K562 (cell line): ENCODE measurements around the gene PPAT. TPM values are rescaled to one million over a fixed set of nuclear protein-coding genes. Genes with fewer than 3 reads are reported as not detected.
A peak's percentile ranks its signal among the peaks of the same experiment; 100 is the strongest.

Experiments used
- ATAC-seq: fragments of 200-7000 bp; cut with Tn5 transposase; 3 replicates; pipeline ENCODE4 v1.9.1; 2020; ENCODE audit warnings: moderate library complexity
- BruUV-seq: library from RNA; stranded (reverse); fragments of 400-500 nt; replicated peaks from 2 replicates; lab custom pipeline; 2021; lab: Mats Ljungman, UMichigan
- CTCF ChIA-PET: fragments of 300-600 bp; formaldehyde crosslinking; extraction: SDS; loops from one replicate; lab custom pipeline; 2021; ENCODE audit warnings: low intra/inter-chr PET ratio; lab: Yijun Ruan, JAX
- POLR2A ChIA-PET: fragments of 300-600, 350-650 bp; sonication (Branson Sonifier 250); formaldehyde crosslinking; extraction: SDS; loops from one replicate; lab custom pipeline; 2021; ENCODE audit warnings: antibody characterized with exemption, inconsistent platforms; lab: Yijun Ruan, JAX
- DNase-seq, 4 experiments: peaks; one replicate each; pipeline versions ENCODE4 v3.0.0 to v3.0.0-alpha.2; 2011 to 2018; ENCODE audit warnings: low spot score in 3 of 4, mixed read lengths in 3 of 4; ENCODE audit errors: extremely low read depth in 1 of 4
- FAIRE-seq: peaks from 2 replicates; lab custom pipeline; 2011; peaks lifted over from hg19 to GRCh38; lab: Jason Lieb, UNC
- H2AFZ ChIP-seq: 2 replicates; pipeline ENCODE4 v1.6.0; 2011; ENCODE audit warnings: low read depth, low read length, control low read depth, inconsistent platforms
- H3K27ac ChIP-seq: fragments of 200-600 bp; 3 replicates; pipeline ENCODE4 v1.8.0; 2011; ENCODE audit warnings: low read depth, mild to moderate bottlenecking, control low read depth, inconsistent platforms, low read length, moderate library complexity, mixed read lengths; ENCODE audit errors: extremely low read depth
- H3K27me3 ChIP-seq, 2 experiments: fragments of 300-600 bp in 1 of 2; 2 replicates in 1 of 2; 3 replicates in 1 of 2; pipeline versions ENCODE4 v1.6.0 to v1.8.0; 2011; ENCODE audit warnings: inconsistent platforms in 2 of 2, low read length in 2 of 2, mild to moderate bottlenecking in 1 of 2, mixed read lengths in 1 of 2, moderate library complexity in 1 of 2; ENCODE audit not compliant: control insufficient read depth in 2 of 2, insufficient read depth in 2 of 2
- H3K36me3 ChIP-seq: fragments of 300-600 bp; 3 replicates; pipeline ENCODE4 v1.8.0; 2011; ENCODE audit warnings: mild to moderate bottlenecking, low read length, inconsistent platforms; ENCODE audit not compliant: control insufficient read depth, insufficient read depth
- H3K4me1 ChIP-seq, 2 experiments: fragments of 200-600 bp in 1 of 2; replicated peaks in 1 of 2; 2 replicates in 1 of 2; 3 replicates in 1 of 2; pipeline versions ENCODE4 v1.5.1 to v1.8.0; 2011; ENCODE audit warnings: inconsistent platforms in 2 of 2, low read length in 2 of 2, mild to moderate bottlenecking in 1 of 2, mixed read lengths in 1 of 2, moderate library complexity in 1 of 2; ENCODE audit not compliant: control insufficient read depth in 2 of 2, insufficient read depth in 2 of 2
- H3K4me2 ChIP-seq: 2 replicates; pipeline ENCODE4 v1.6.1; 2011; ENCODE audit warnings: low read length, control low read depth, inconsistent platforms, mixed read lengths; ENCODE audit not compliant: insufficient read depth
- H3K4me3 ChIP-seq: fragments of 200-600 bp; sonication (generic), shearing (Covaris generic); 2 replicates; pipeline ENCODE4 v1.5.1; 2016; ENCODE audit warnings: control low read depth, inconsistent platforms
- H3K79me2 ChIP-seq: fragments of 200-600 bp; 3 replicates; pipeline ENCODE4 v1.8.0; 2011; ENCODE audit warnings: low read length, inconsistent platforms; ENCODE audit not compliant: control insufficient read depth, insufficient read depth
- H3K9ac ChIP-seq, 2 experiments: 2 replicates each; pipeline versions ENCODE4 v1.6.0 to v1.6.1; 2011; ENCODE audit warnings: low read depth in 2 of 2, low read length in 2 of 2, control low read depth in 1 of 2, inconsistent platforms in 1 of 2, mild to moderate bottlenecking in 1 of 2, mixed read lengths in 1 of 2; ENCODE audit not compliant: insufficient read depth in 1 of 2
- H3K9me1 ChIP-seq: one replicate; pipeline ENCODE4 v1.6.0; 2011; ENCODE audit warnings: inconsistent platforms, mild to moderate bottlenecking, low read length, moderate library complexity; ENCODE audit not compliant: control insufficient read depth, insufficient read depth
- H3K9me3 ChIP-seq: replicated peaks from 2 replicates; pipeline ENCODE4 v1.5.1; 2011; ENCODE audit warnings: low read depth, low read length, inconsistent platforms; ENCODE audit not compliant: control insufficient read depth, insufficient read depth
- H4K20me1 ChIP-seq: replicated peaks from 2 replicates; pipeline ENCODE4 v1.6.1; 2011; ENCODE audit warnings: low read length, inconsistent platforms, mixed read lengths; ENCODE audit not compliant: control insufficient read depth, insufficient read depth
- C11orf30 ChIP-seq: fragments of 450-650 bp; IDR thresholded peaks from 2 replicates; pipeline ENCODE4 v1.6.1; 2016; ENCODE audit warnings: low read depth, mild to moderate bottlenecking
- EP400 ChIP-seq: fragments of 450-650 bp; IDR thresholded peaks from 2 replicates; pipeline ENCODE4 v1.6.1; 2017; ENCODE audit warnings: antibody characterized with exemption, mild to moderate bottlenecking, moderate library complexity
- GABPA ChIP-seq: fragments of 200-800 bp; sonication (Bioruptor generic); conservative IDR thresholded peaks from 2 replicates; pipeline ENCODE4 v1.6.1; 2016; ENCODE audit warnings: low read depth, missing genetic modification characterization, missing compliant biosample characterization
- MAFF ChIP-seq: IDR thresholded peaks from 2 replicates; pipeline ENCODE4 v1.6.1; 2012; ENCODE audit warnings: low read length, improper control_type of control experiment
- MAFG ChIP-seq: fragments of 450-650 bp; conservative IDR thresholded peaks from 2 replicates; pipeline ENCODE4 v1.6.1; 2016; ENCODE audit warnings: missing genetic modification characterization, missing compliant biosample characterization
- POLR2B ChIP-seq: fragments of 450-650 bp; IDR thresholded peaks from 2 replicates; pipeline ENCODE4 v1.6.1; 2018; ENCODE audit warnings: low read depth; ENCODE audit not compliant: partially characterized antibody
- SMARCC2 ChIP-seq: fragments of 450-650 bp; IDR thresholded peaks from 2 replicates; pipeline ENCODE4 v1.6.1; 2017; ENCODE audit warnings: antibody characterized with exemption, moderate library complexity, mild to moderate bottlenecking, low read depth
- SRSF1 ChIP-seq: fragments of 200-400 bp; formaldehyde crosslinking; IDR thresholded peaks from 2 replicates; pipeline ENCODE4 v1.6.1; 2017; ENCODE audit warnings: mild to moderate bottlenecking, low read depth, low read length, moderate library complexity
- SRSF3 ChIP-seq: fragments of 200-400 bp; formaldehyde crosslinking; IDR thresholded peaks from 2 replicates; pipeline ENCODE4 v1.6.1; 2016; ENCODE audit warnings: mild to moderate bottlenecking, low read length, moderate library complexity; ENCODE audit not compliant: insufficient read depth
- ZBTB17 ChIP-seq: fragments of 450-650 bp; formaldehyde crosslinking; IDR thresholded peaks from 2 replicates; pipeline ENCODE4 v1.4.0; 2020; ENCODE audit warnings: mild to moderate bottlenecking
- ZFP36 ChIP-seq: fragments of 150-350 bp; IDR thresholded peaks from 2 replicates; pipeline ENCODE4 v1.6.1; 2018; ENCODE audit warnings: low read length, low read depth; ENCODE audit not compliant: partially characterized antibody
- ZNF316 ChIP-seq: fragments of 450-650 bp; IDR thresholded peaks from 2 replicates; pipeline ENCODE4 v1.6.1; 2016
- ZZZ3 ChIP-seq: fragments of 450-650 bp; IDR thresholded peaks from 2 replicates; pipeline ENCODE4 v1.6.1; 2016; ENCODE audit warnings: antibody characterized with exemption, mild to moderate bottlenecking, moderate library complexity
- WGBS: fragments of 100-300 bp; shearing (Covaris generic); methylation state at CpG from one replicate; pipeline ENCODE4 v1.1.6; 2016; ENCODE audit warnings: low coverage, mixed read lengths; ENCODE audit not compliant: insufficient coverage; ENCODE audit errors: missing lambda C conversion rate; 5-methylcytosine and 5-hydroxymethylcytosine counted together
- in situ Hi-C: fragments of 300-500 bp; cut with MboI; formaldehyde crosslinking; loops from 4 replicates; pipeline ENCODE4 v1.15.0; 2018; ENCODE audit warnings: inconsistent platforms, mixed read lengths
- intact Hi-C: fragments of 100-400 bp; cut with micrococcal nuclease; formaldehyde crosslinking; loops from 2 replicates; pipeline ENCODE4 v1.14.2; 2022
- polyA plus RNA-seq, 8 experiments: library from polyadenylated mRNA; depleted of rRNA in 4 of 8; stranded (reverse) in 5 of 8; unstranded in 3 of 8; fragments of >200 nt; fragmentation: Nextera tagmentation in 2 of 8; fragmentation: Illumina TruSeq in 1 of 8; extraction: Ambion mirVana in 2 of 8; extraction: Trizol in 1 of 8; gene quantifications; 2 replicates each; pipeline versions ENCODE4 v1.2.1 to v1.2.3, GENCODE V29; 2011 to 2014; ENCODE audit warnings: inconsistent platforms in 1 of 8, missing spikeins in 1 of 8
- total RNA-seq, 7 experiments: library from RNA; depleted of rRNA in 6 of 7; stranded (reverse); fragments of >200 nt in 6 of 7; fragmentation: Illumina TruSeq in 2 of 7; extraction: Trizol in 2 of 7; gene quantifications; 2 replicates each; pipeline versions ENCODE4 v1.2.1 to v1.2.3, GENCODE V29; 2011 to 2021; ENCODE audit warnings: low replicate concordance in 1 of 7

PPAT gene
- total and polyA plus RNA-seq, 9 of the 15 experiments (the other 6 are each of a cell fraction or from before 2014, with no cell fraction given) = 36.2 to 75.8 (median 55.5) TPM

- Histone ChIP-seq H3K4me1 (peaks cover 9 to 12% of the 10 kb centered on the region in 2 experiments; a peak in 3 of 5 replicates), H3K27me3 (no peaks in the 10 kb centered on the region), H3K79me2 (peaks cover 100% of the 10 kb centered on the region), H2AFZ (no peak overlapping the region), H3K9me1 (no peaks in the 10 kb centered on the region), H3K9ac (no peak overlapping the region), H4K20me1 (peaks cover 22% of the 10 kb centered on the region), H3K27ac (no peak overlapping the region), H3K4me3 (no peak overlapping the region), H3K36me3 (peaks cover 69% of the 10 kb centered on the region), H3K9me3 (no peaks in the 10 kb centered on the region), H3K4me2 (no peak overlapping the region)
- 46% methylated on average over 1 of the region's 1 CpG for WGBS
- ChIA-PET CTCF (no interaction called here), POLR2A (no interaction called here)
- DNase-seq (no peak), FAIRE-seq (no peak), ATAC-seq (no peak)
- BruUV-seq = no TSS peak
- TF ChIP-seq ZNF316 = peak; percentile 54; the same call in 1 of the 2 replicates
- TF ChIP-seq MAFG (tag) = 0 out of 2 replicates have a peak, but pooled peaks have one; percentile 6
- peak; percentile 40; the same call in 1 of the 2 replicates for TF ChIP-seq C11orf30
- peak; percentile 40 for TF ChIP-seq MAFF
- TF ChIP-seq SMARCC2 = no peak
- intact Hi-C loops = no loop called here
- in situ Hi-C loops = no loop called here
These were observed 5.6 kb upstream of the PPAT start for GRCh38 chr4:56440983-56441382.

GRCh38 chr4:56438766-56439165 is 3.4 kb upstream of the PPAT start:
- CTCF ChIA-PET = no interaction called here

More at GRCh38 chr4:56438766-56439165, 3.4 kb upstream of the PPAT start:
- H3K4me2 ChIP-seq = peak overlapping the region; percentile 65
- peaks cover 94% of the 10 kb centered on the region for H3K79me2 ChIP-seq
- H3K9ac ChIP-seq = peak overlapping the region in 1 of 2 experiments; percentile 59; a peak in 2 of 4 replicates
- FAIRE-seq (no peak), DNase-seq (no peak)
- intact Hi-C loops (loop anchor here (5.0 kb wide), 1 partner anchor 104 kb away; no protein-coding TSS in a partner anchor), in situ Hi-C loops (no loop called here)
- POLR2A ChIA-PET = interaction anchor here (0.7 to 2.0 kb wide), 7 partner anchors 20 to 92 kb away, joined by 3 to 7 read pairs (median 3); no protein-coding TSS in a partner anchor
- peaks cover 22% of the 10 kb centered on the region for H4K20me1 ChIP-seq
- TF ChIP-seq SRSF3 = no peak
- TF ChIP-seq EP400 = 0 out of 2 replicates have a peak, but pooled peaks have one; percentile 16
- TF ChIP-seq ZZZ3 = no peak
- no peak for TF ChIP-seq GABPA (tag)
- no peak for TF ChIP-seq ZFP36
- no peak for TF ChIP-seq SRSF1
- TF ChIP-seq POLR2B = no peak
- no peak for TF ChIP-seq ZBTB17 (CRISPR knock-in tag)
- TF ChIP-seq, all 486 proteins: peak for 1
- Histone ChIP-seq H3K4me1 (peaks cover 12 to 15% of the 10 kb centered on the region in 2 experiments; a peak in 3 of 5 replicates), H3K9me1 (no peaks in the 10 kb centered on the region), H3K9me3 (no peaks in the 10 kb centered on the region), H3K36me3 (peaks cover 47% of the 10 kb centered on the region), H3K27ac (no peak overlapping the region; the same call in 2 of the 3 replicates), H2AFZ (no peak overlapping the region), H3K27me3 (no peaks in the 10 kb centered on the region), H3K4me3 (peak overlapping the region; percentile 25; the same call in 1 of the 2 replicates)
- ATAC-seq = no peak
- BruUV-seq = no TSS peak
- 6% methylated on average over 2 of the region's 2 CpGs for WGBS
